ENCODE data around the gene ZNF780A.

The ZNF780A gene

GRCh38 chr19:40088299-40089047, 2.3 kb downstream of the ZNF780A start:
- TF ChIP-seq OSR1 (CRISPR knock-in tag; IDR thresholded peaks at IDR 0.05) (no peak), SNAI2 (CRISPR knock-in tag; IDR thresholded peaks at IDR 0.05) (no peak), ISL1 (CRISPR knock-in tag; IDR thresholded peaks at IDR 0.05) (no peak), BACH2 (CRISPR knock-in tag; IDR thresholded peaks at IDR 0.05; ENCODE audit: borderline replicate concordance) (no peak), CREB5 (CRISPR knock-in tag; IDR thresholded peaks at IDR 0.05; ENCODE audit: low read depth) (no peak), ZNF565 (CRISPR knock-in tag; conservative IDR thresholded peaks at IDR 0.05; ENCODE audit: low read depth) (no peak), TOX (CRISPR knock-in tag; IDR thresholded peaks at IDR 0.05; ENCODE audit: borderline replicate concordance) (no peak), GLIS3 (CRISPR knock-in tag; IDR thresholded peaks at IDR 0.05) (no peak), TSHZ2 (CRISPR knock-in tag; IDR thresholded peaks at IDR 0.05) (no peak), CSDC2 (CRISPR knock-in tag; IDR thresholded peaks at IDR 0.05) (no peak), CSRNP3 (CRISPR knock-in tag; IDR thresholded peaks at IDR 0.05) (no peak), POU6F1 (CRISPR knock-in tag; IDR thresholded peaks at IDR 0.05; ENCODE audit: borderline replicate concordance, low read depth) (no peak), PPARA (CRISPR knock-in tag; IDR thresholded peaks at IDR 0.05; ENCODE audit: borderline replicate concordance) (no peak), PATZ1 (CRISPR knock-in tag; IDR thresholded peaks at IDR 0.05; ENCODE audit: borderline replicate concordance) (no peak), ESRRG (CRISPR knock-in tag; IDR thresholded peaks at IDR 0.05) (no peak), ZFP3 (CRISPR knock-in tag; IDR thresholded peaks at IDR 0.05) (no peak), ARNTL (CRISPR knock-in tag; IDR thresholded peaks at IDR 0.05; ENCODE audit: borderline replicate concordance, low read depth) (no peak)
- ATAC-seq: no peak

GRCh38 chr19:40084948-40085347, 5.8 kb downstream of the ZNF780A start:
- no peak for ATAC-seq
- no peak for TF ChIP-seq CSRNP3 (CRISPR knock-in tag; IDR thresholded peaks at IDR 0.05)
- no peak for TF ChIP-seq CREB5 (CRISPR knock-in tag; IDR thresholded peaks at IDR 0.05; ENCODE audit: low read depth)
- no peak for TF ChIP-seq ZNF8 (CRISPR knock-in tag; IDR thresholded peaks at IDR 0.05)
- no peak for TF ChIP-seq ESRRG (CRISPR knock-in tag; IDR thresholded peaks at IDR 0.05)
- no peak for TF ChIP-seq GLIS3 (CRISPR knock-in tag; IDR thresholded peaks at IDR 0.05)
- TF ChIP-seq ZNF565 (CRISPR knock-in tag; conservative IDR thresholded peaks at IDR 0.05; ENCODE audit: low read depth): no peak
- TF ChIP-seq TOX (CRISPR knock-in tag; IDR thresholded peaks at IDR 0.05; ENCODE audit: borderline replicate concordance): no peak
- TF ChIP-seq TSHZ2 (CRISPR knock-in tag; IDR thresholded peaks at IDR 0.05): no peak
- TF ChIP-seq ARNTL (CRISPR knock-in tag; IDR thresholded peaks at IDR 0.05; ENCODE audit: borderline replicate concordance, low read depth): no peak
- TF ChIP-seq ZFP3 (CRISPR knock-in tag; IDR thresholded peaks at IDR 0.05): no peak
- no peak for TF ChIP-seq ZNF70 (CRISPR knock-in tag; IDR thresholded peaks at IDR 0.05)
- no peak for TF ChIP-seq TCF4 (CRISPR knock-in tag; IDR thresholded peaks at IDR 0.05; ENCODE audit: borderline replicate concordance)
- no peak for TF ChIP-seq PATZ1 (CRISPR knock-in tag; IDR thresholded peaks at IDR 0.05; ENCODE audit: borderline replicate concordance)

All from SK-N-SH treated with all-trans-retinoic acid at 6 μM for 48 hours (cell line).